Mucosa of rectum (tissue), 2 donors: ENCODE results near the gene OPA3.
A peak's percentile ranks its signal among the peaks of the same experiment; 100 is the strongest.

Experiments used
- H3K27ac ChIP-seq, 2 donors: one replicate each; pipeline ENCODE4 v1.7.0; 2013; ENCODE audit warnings: inconsistent platforms in 2 of 2, low read depth in 2 of 2, low read length in 2 of 2
- H3K27me3 ChIP-seq, 2 donors: one replicate each; pipeline ENCODE4 v1.7.0; 2013; ENCODE audit warnings: low read length in 2 of 2; ENCODE audit not compliant: control insufficient read depth in 2 of 2, insufficient read depth in 2 of 2
- H3K36me3 ChIP-seq, 2 donors: one replicate each; pipeline ENCODE4 v1.7.0; 2013; ENCODE audit warnings: low read length in 2 of 2; ENCODE audit not compliant: control insufficient read depth in 2 of 2, insufficient read depth in 2 of 2
- H3K4me1 ChIP-seq, 2 donors: one replicate each; pipeline ENCODE4 v1.7.0; 2013; ENCODE audit warnings: low read length in 2 of 2, mild to moderate bottlenecking in 1 of 2; ENCODE audit not compliant: control insufficient read depth in 2 of 2, insufficient read depth in 2 of 2
- H3K4me3 ChIP-seq, 2 donors: one replicate each; pipeline ENCODE4 v1.7.0; 2013; ENCODE audit warnings: low read length in 2 of 2
- H3K9ac ChIP-seq, 2 donors: one replicate each; pipeline ENCODE4 v1.7.0; 2013; ENCODE audit warnings: low read length in 2 of 2, low read depth in 1 of 2, mild to moderate bottlenecking in 1 of 2
- H3K9me3 ChIP-seq, 2 donors: one replicate each; pipeline ENCODE4 v1.7.0; 2013; ENCODE audit warnings: low read length in 2 of 2; ENCODE audit not compliant: control insufficient read depth in 2 of 2
- donor health status: healthy.
- donor health status: Normal muscosa, but diverticular disease.

Gene OPA3

DNA sequence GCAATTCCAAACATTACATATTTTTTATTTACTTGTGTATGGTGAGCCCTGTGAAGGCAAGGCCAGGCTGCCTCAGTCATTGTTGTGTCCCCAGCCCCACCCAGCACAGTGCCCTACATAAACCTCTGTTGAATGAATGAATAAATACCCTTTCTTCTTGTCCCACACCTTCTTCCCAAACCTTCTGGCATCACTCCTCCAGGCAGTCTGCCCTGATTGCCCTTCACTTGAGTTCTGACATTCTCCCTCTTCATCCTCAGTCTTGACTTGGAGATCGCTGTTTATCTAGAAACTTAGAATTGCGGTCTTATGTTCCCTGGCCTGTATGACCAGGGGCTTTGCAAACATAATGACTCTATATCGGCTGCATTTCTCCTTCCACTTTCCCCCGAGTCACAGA lies 5.2 kb upstream of the OPA3 start:
- Histone ChIP-seq H3K27ac (no peak overlapping the region), H3K9me3 (no peaks in the 10 kb centered on the region), H3K36me3 (no peaks in the 10 kb centered on the region), H3K4me3 (no peak overlapping the region), H3K9ac (no peak overlapping the region), H3K27me3 (peaks cover 13 to 17% of the 10 kb centered on the region in 2 donors), H3K4me1 (peaks cover 4 to 6% of the 10 kb centered on the region in 2 donors)

DNA sequence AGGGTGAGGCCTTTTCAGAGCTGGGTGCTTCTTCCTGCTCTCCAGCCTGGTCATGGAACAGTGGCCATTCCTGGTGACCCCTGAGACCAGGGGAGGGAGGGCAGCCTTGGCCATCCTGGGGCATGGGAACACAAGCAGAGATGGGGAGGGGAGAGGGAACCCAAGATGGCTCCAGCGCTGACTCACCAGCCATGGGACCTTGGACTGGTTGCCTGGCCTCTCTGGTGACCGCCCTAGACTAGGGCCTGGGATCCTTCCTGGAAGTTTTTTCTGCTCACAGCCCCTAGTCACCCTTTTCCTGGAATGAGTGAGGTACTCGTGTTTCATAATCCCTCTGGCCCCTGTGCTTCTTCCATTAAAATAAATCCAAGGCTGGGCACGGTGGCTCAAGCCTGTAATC lies 3.3 kb upstream of the OPA3 start:
- Histone ChIP-seq H3K27ac (peak overlapping the region in 1 of 2 donors; percentile 7), H3K4me1 (peaks cover 4 to 6% of the 10 kb centered on the region in 2 donors), H3K9me3 (no peaks in the 10 kb centered on the region), H3K4me3 (no peak overlapping the region), H3K9ac (no peak overlapping the region), H3K36me3 (no peaks in the 10 kb centered on the region), H3K27me3 (peaks cover 13 to 17% of the 10 kb centered on the region in 2 donors)

DNA sequence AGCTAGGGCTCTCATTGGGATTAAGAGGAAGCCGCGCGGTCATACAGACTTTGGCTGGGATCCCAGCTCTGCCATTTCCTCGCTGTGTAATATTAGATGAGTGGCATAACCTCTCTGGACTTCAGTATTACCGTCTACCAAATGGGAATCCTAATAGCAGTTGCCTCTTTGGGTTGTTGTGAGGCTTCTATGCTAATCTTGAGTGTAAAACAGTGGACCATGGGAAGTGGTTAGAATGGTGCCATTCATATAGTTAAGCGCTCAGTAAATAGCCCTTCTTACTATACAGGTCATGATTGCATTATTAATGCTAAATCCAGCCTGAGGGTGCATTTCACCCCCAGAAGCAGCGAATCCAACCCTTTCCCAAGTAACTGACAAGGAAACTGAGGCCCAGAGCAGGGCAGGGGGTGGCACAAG lies 566 bp upstream of the OPA3 start:
- Histone ChIP-seq H3K4me3 (peak overlapping the region; percentile 81 to 98), H3K4me1 (peaks cover 4 to 6% of the 10 kb centered on the region in 2 donors), H3K27ac (peak overlapping the region; percentile 99), H3K36me3 (peaks cover 0 to 3% of the 10 kb centered on the region in 2 donors), H3K9ac (peak overlapping the region in 1 of 2 donors; percentile 80), H3K27me3 (peaks cover 0 to 3% of the 10 kb centered on the region in 2 donors), H3K9me3 (no peaks in the 10 kb centered on the region)

DNA sequence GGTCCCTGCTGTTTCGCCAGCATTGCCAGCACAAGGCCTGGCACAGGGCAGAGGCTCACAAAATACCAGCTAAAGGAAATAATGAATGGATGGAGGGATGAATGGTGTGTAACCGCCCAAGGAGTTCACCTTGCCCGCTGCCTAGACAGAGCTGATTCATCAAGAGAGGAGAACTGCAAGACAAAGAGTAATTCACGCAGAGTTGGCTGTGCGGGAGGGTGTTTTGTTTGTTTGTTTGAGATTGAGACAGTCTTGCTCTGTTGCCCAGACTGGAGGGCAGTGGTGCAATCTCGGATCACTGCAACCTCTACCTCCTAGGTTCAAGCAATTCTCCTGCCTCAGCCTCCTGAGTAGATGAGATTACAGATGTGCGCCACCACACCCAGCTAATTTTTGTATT lies 3.0 kb downstream of the OPA3 start:
- Histone ChIP-seq H3K4me1 (peaks cover 19 to 21% of the 10 kb centered on the region in 2 donors), H3K27ac (no peak overlapping the region), H3K4me3 (no peak overlapping the region), H3K9me3 (no peaks in the 10 kb centered on the region), H3K9ac (no peak overlapping the region), H3K27me3 (no peaks in the 10 kb centered on the region), H3K36me3 (peaks cover 0 to 3% of the 10 kb centered on the region in 2 donors)

DNA sequence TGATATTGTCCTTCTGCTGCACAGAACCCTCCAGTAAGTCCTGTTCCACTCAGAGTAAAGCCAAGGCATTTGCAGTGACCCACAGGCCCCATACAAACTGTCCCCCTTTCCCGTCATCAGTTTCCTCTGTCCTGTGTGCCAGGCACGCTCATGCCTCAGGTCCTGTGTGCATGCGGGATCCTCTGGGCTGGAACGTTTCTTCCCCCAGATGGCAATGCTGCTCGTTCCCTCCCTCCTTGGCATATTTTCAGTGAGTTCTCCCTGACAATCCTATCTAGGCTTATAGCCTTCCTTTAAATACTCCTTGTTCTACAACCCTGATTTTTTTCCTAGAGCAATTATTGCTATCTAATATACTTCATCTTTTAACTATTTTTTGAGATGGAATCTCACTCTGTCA lies 5.7 kb downstream of the OPA3 start:
- Histone ChIP-seq H3K27ac (no peak overlapping the region), H3K4me3 (no peak overlapping the region), H3K4me1 (peaks cover 17% of the 10 kb centered on the region in 2 donors), H3K9ac (no peak overlapping the region), H3K36me3 (peaks cover 0 to 3% of the 10 kb centered on the region in 2 donors), H3K27me3 (no peaks in the 10 kb centered on the region), H3K9me3 (no peaks in the 10 kb centered on the region)

DNA sequence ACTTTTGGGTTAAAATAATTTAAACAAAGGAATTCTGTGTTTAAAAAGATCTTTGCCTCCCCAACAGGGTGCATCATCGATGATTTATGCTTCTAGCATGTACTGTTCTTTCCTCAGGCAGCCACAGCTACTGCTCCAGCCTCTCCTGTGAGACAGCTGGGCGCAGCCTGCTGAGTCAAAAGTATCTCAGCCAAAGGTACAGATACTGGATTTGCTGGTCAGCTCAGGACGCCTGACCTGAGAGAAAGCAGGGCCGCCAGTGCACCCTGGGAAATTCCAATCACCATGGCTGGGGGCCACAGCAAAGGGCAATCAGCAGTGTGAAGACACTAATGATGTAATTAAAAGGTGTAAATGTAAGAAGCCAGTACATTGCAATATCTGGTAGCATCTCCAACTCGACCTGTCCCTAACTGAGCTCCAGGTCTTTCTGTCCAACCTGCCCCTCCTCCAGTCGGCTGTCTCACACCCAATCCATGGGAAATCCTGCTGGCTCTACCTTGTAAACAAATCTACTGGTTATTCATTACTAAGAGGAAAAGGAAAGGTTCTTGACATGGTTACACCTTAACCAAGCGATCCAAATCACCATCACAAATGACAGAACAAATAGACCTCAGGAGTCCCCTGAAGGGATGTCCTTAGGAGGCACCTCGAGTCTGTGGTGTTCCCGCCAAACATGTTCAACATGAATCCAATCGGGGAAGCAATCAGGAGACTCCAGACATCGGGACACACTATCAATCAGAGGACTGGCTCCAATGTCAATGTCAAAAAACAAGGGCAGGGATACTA lies 7.3 kb downstream of the OPA3 start:
- Histone ChIP-seq H3K27ac (peak overlapping the region; percentile 77 to 81), H3K9me3 (no peaks in the 10 kb centered on the region), H3K9ac (peak overlapping the region; percentile 27 to 49)

DNA sequence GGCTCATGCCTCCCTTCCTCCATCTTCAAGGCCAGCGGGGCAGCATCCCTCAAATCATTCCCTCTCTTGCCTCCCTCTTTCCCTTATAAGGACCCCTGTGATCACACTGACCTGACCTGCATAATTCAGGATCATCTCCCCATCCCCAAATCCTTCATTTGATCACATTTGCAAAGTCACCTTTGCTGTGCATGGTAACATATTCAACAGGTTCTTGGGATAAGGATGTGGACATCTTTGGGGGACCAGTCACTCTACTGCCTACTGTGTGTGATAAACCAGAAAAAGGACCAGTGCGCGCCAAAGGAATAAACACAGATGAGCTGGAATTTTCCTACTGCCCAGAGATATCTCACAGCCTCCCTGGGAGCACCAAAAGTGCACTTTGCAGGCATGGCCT lies 7.9 kb downstream of the OPA3 start:
- no peaks in the 10 kb centered on the region for H3K9me3 ChIP-seq
- peak overlapping the region in 1 of 2 donors; percentile 9 for H3K9ac ChIP-seq
- H3K4me1 ChIP-seq: peaks cover 17% of the 10 kb centered on the region in 2 donors
- no peak overlapping the region for H3K4me3 ChIP-seq
- H3K27me3 ChIP-seq: no peaks in the 10 kb centered on the region
- peak overlapping the region; percentile 77 to 81 for H3K27ac ChIP-seq
- peaks cover 0 to 3% of the 10 kb centered on the region in 2 donors for H3K36me3 ChIP-seq

More for the DNA sequence above, 7.3 kb downstream of the OPA3 start:
- H3K27me3 ChIP-seq: no peaks in the 10 kb centered on the region
- H3K36me3 ChIP-seq: peaks cover 0 to 3% of the 10 kb centered on the region in 2 donors
- H3K4me3 ChIP-seq: peak overlapping the region in 1 of 2 donors; percentile 49
- H3K4me1 ChIP-seq: peaks cover 17% of the 10 kb centered on the region in 2 donors

DNA sequence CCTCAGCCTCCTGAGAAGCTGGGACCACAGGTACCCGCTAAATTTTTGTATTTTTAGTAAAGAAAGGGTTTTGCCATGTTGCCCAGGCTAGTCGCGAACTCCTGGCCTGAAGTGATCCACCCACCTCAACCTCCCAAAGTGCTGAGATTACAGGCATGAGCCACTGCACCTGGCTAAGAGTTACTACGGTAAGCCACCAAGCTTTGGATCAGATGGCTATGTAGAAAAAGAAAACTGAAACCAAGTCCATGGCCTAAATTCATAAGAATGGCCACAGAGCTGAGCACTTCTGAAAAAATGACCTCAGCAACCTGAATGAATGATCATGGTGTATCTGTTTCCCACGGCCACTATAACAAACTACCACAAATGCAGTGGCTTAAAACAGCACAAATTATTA lies 9.4 kb downstream of the OPA3 start:
- no peak overlapping the region for H3K9ac ChIP-seq
- no peaks in the 10 kb centered on the region for H3K27me3 ChIP-seq
- no peaks in the 10 kb centered on the region for H3K9me3 ChIP-seq
- no peaks in the 10 kb centered on the region for H3K36me3 ChIP-seq
- no peak overlapping the region for H3K4me3 ChIP-seq
- H3K27ac ChIP-seq: peak overlapping the region in 1 of 2 donors; percentile 6
- H3K4me1 ChIP-seq: peaks cover 17% of the 10 kb centered on the region in 2 donors

DNA sequence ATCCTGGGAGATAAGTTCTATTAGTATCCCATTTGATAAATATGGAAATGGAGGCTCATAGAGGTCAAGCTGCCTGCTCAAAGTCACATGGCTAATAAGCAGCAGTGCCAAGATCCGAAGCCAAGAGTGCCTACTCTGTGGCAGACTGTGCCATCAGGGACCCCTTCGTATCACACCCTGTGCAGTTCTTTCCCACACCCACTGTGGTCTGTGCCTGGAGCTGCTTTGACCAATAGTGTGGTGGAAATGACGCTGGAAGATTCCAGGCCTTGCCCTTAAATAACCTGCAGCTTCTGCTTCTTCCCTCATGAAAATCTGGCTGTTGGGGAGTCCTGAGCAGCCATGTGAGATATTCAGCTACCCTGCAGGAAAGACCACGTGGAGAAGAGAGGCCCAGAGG lies 10.1 kb downstream of the OPA3 start:
- Histone ChIP-seq H3K4me1 (peaks cover 17 to 20% of the 10 kb centered on the region in 2 donors), H3K27ac (peak overlapping the region in 1 of 2 donors; percentile 6)

DNA sequence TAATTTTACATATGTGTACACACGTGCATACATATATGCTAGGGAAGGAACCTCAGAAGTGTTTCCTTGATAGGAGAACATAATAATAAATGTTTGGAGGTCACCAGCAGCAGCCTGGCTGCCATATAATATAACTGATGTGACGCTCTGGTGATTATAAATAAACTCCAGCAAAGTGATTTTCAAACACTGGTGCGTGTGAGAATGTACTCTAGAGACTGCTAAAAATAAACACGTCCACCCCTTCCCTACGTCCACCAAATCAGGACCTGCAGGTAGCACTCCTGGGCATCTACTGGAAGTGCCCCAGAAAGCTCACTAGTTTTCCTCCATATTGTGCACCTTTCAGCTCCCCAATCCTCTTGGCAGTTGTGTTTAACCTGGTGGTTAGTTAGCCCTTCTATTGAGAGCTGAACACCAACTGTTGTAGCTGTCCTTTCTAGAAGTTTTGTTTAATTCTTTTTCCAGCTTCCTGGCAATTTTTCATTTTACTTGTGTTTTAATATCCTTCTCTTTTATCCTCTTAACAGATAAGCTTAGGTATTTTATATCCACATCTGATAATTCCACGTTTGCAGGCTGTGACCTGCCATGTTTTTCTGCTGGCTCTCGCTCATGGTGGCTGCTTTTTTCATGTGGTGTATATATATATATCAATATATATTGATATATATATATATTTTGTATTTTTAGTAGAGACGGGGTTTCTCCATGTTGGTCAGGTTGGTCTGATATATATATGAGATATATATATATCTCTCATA lies 13.0 kb downstream of the OPA3 start:
- no peak overlapping the region for H3K27ac ChIP-seq
- H3K36me3 ChIP-seq: no peaks in the 10 kb centered on the region

More for the DNA sequence above, 10.1 kb downstream of the OPA3 start:
- Histone ChIP-seq H3K4me3 (no peak overlapping the region), H3K36me3 (no peaks in the 10 kb centered on the region), H3K9me3 (no peaks in the 10 kb centered on the region), H3K9ac (no peak overlapping the region), H3K27me3 (no peaks in the 10 kb centered on the region)

More for the DNA sequence above, 13.0 kb downstream of the OPA3 start:
- no peak overlapping the region for H3K9ac ChIP-seq
- peaks cover 13 to 22% of the 10 kb centered on the region in 2 donors for H3K4me1 ChIP-seq
- H3K27me3 ChIP-seq: no peaks in the 10 kb centered on the region
- H3K9me3 ChIP-seq: no peaks in the 10 kb centered on the region
- no peak overlapping the region for H3K4me3 ChIP-seq
